NCI-H2107 treated with DMSO at 0.1 percent for 48 hours (cell line): ENCODE measurements around the gene ADGRG6.
"Not testable (repeated sequence)": the region's sequence is repeated elsewhere in the genome, so short reads cannot be mapped to it uniquely, and the experiment has no call there.

Source experiments
- DNase-seq: peaks from one replicate; lab custom pipeline; 2025; ENCODE audit not compliant: unreplicated experiment; lab: John Stamatoyannopoulos, UW

ADGRG6 gene

DNA sequence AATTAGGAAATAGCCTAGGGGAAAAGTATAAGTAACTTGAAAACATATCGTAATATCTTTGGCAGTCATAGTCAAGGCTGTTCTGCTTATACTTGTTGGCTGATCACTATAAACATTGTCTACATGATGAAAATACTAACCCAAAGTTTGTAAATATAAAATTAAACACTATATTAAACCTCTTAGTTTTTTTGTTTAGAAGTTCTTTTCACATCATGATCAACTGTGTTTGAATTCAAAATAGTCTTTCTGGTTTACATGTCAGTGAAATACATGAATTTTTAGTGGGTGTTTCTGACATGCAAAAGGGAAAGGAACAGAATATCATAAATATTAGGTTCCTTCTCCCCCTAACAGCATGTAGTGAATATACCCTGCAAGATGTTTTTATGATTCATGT lies 43.5 kb downstream of the ADGRG6 start:
- DNase-seq, result no peak

DNA sequence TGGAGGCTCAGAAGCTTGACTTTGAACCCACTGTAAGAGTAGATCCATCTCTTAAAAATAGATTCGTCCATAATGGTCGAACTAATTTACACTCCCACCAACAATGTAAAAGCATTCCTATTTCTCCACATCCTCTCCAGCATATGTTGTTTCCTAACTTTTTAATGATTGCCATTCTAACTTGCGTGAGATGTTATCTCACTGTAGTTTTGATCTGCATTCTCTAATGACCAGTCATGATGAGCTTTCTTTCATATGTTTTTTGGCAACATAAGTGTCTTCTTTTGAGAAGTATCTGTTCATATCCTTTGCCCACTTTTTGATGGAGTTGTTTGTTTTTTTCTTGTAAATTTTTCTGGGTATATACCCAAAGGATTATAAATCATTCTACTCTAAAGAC lies 44.4 kb downstream of the ADGRG6 start:
- not testable (repeated sequence) for DNase-seq

DNA sequence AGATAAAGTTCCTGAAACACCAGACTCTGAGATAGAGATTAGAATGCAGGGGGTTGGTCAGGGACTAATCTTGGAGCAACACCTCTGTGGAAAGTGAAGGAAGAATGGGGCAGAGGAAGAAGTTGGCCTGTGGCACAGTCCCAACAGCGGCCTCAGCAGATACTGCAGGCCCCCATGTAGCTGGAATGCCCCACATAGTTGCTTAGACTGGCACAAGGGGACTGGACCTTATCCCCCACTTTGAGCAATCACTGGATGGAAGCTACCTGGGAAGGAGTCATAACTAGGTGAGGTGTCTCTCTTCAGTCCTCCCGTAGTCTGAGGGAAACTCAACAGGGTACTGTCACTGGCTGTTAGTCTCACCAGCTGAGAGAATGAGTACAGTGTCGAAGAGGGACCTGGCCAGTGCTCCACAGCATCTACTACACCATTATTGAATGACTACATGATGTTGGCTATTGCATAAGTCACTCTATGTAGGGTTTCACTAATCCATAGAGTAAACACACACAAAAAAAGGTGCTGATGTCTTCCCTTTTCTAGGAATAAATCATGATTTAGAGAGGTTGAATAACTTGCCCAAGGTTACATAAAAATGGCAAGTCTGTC lies 47.5 kb downstream of the ADGRG6 start:
- DNase-seq, result no peak

DNA sequence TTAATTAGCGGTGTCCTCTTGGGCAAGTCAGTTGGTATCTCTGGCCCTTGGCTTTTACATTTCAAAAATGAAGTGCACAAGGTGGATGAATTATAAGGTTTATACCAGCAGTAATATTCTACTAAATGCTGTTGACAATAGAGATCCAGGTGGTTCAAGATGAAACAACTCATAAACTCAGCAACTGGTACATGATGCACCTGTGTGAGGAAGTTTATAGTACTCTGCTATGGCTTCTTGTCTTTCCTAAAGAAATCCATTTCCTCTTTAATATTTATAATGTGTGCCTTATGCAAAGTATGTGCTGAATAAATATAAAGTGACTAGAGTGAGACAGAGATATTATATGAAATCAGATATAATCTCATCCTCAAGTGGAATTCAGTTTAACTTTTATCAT lies 48.5 kb downstream of the ADGRG6 start:
- DNase-seq, result no peak

DNA sequence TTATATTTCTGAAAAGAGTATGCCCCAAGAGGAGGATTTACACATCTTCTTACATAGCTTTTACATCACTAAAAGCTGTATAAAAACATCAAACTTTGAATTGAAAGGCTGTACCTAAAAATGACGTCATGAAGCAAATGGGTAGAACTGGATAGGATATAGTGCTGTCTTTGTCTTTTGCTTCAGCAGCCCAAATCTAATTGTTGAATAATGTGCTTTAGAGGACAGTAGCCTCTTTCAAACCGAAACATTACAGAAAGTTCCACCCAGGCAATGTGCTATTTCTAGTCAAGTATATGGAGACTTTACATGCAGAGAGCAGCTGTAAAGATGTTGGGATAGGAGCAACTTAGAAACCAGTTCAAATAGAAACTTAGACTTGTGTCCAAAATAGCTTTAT lies 51.9 kb downstream of the ADGRG6 start:
- no peak for DNase-seq

DNA sequence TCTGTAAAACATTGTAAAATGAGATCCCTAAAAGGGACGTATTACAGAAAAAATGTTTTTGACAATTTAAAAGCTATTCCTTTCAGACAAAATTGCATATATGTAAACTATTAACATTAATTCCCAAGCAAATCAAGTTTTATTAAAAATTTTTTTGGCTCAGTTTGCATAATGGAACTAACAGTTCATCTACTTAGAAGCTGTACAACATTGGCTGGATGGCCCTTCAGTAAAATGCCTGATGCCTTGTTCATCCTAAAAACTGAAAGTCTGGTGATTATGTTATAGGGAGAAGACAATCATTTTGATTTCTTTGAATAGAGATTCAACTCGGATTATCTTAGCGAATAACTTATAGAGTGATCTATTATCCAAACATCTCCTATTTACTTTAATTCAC lies 52.8 kb downstream of the ADGRG6 start:
- DNase-seq, result no peak

DNA sequence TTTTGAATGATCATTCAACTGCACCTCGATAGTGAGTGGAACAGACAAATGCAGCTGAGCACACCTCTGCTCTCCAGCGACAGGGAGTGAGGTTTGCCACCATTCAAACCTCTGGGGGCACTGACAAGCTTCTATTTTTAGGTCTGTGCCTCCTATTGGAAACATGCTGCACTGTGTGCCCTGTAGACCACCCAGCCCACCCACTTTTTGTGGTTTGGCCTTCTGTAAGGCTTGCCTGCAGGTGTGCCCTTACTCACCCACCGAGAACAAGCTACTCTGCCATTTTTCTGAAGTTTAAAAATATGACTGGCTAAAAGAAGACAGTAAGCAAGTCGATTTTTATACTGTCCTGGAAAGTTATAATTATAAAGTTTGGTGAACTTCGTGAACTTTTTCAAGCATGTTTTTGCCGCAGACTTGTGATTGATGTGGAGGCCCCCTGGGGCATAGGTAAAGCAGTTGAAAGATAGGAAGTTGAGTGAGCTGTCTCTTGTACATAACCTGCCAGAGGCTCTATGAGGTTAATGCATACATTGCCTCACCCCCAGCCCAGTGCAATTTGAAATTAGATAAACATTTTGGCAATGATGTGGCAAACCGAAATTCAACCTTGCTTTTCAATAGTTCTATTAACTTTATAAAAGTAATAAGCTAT lies 53.8 kb downstream of the ADGRG6 start:
- DNase-seq, result no peak

DNA sequence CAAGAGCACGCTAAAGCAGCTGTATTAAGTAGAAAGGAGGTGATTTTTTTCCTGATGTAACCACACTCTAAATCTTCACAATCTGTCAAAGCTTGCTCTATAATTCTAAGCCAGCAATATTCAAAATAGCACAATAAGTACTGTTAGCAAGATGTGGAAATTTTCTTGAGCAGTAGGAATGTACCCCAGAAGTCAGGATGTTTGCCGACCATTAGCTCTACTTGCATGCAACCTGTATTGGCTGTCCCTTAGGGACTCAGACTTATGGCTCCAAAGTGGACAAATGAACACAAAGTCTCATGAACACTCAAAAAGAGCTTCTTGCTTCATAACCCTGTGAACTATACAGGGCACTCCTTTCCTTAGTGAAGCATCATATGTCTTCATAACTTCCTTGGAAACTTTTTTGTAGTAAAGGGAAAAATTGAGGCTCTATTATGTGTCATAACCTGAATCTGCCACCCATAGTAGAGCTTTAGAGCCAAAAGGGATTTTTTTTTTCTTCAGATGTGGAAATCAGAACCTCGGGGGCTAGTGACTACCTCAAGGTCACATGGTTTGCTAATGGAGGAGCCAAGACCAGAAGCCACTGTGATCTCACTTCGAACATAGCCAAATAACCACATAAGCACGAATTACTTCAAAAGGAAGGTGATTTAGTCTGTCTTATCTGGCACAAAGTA lies 54.5 kb downstream of the ADGRG6 start:
- no peak for DNase-seq

DNA sequence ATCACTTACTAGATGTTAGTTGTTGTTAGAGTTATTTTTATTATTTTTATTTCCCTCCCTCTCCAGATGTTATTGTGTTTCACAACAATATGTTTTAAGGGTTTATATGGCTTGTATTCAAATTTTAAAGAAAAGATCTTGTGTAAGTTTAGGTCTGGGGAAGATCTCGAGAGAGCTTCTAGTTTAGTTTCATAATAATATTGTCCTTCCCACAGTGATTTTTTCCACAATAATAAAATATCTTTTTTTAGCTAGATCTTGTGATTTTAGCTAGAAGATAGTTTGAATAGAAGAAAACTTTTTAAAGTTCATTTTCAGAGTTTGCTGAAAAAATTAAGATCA lies 55.0 kb downstream of the ADGRG6 start:
- no peak for DNase-seq

DNA sequence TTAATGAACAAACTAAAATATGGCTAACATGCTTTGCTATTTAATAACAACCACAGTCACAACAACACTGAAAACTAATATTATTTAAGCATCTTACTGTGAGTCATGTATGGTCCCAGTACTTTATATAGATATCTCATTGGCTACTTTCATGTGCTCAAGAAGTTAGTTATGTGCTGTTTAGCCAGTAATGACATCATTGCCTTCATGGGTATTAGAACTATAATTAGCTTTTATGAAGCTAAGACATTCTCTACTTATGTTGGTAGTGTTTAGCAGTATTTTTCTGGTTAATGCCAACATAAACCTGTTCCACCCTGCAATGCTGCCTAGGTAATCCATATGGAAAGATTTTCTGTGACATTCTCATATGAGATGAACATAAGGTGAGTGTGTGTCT lies 56.1 kb downstream of the ADGRG6 start:
- no peak for DNase-seq

DNA sequence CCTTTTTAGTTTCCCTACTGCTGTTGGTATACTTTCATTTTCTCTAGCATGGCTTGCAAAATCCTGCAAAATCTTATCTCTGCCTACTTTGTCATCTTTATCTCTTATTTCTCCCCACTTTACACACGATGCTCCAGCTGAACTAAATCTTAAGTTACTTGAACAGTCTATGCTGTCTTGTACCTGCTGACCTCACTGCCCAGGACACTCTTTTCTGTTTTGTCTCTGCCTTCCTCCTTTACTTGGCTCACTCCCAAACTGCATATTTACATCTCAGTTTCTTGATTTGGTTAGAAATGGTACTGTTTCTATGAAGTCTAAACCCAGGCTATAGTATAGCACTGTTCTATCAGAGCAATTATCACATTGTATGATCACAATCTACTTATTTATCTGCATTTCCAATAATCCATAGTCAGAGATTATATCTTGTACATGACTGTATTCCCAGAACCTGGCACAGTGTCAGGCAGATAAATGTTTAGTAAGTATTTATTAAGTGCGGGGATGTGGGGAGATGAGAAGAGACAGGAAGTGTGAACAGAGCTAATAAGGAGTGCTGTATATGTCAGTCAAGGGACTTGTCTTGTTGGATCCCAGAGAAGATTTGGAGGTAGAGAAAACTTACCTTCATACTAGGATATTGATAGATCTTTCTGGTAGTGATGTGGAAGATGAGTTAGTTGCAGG lies 57.6 kb downstream of the ADGRG6 start:
- no peak for DNase-seq

DNA sequence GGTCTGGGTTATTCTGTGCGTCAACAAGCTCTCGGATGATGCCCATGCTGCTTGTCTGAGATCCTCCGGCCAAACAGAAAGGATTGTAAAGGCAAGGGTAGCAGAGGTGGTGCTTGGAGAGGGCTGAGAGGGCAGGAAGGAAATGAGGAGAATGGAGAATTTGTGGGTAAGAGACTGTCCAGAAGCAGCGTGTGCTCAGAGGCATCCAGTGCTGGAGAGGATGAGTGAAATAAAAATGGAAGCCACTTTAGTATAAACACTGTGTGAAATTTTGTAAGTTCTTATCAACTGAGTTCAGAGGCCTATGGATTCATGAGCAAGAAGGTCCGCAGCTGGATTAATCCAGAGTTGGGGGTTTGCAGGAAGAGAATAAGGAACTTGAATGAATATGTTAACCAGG lies 59.5 kb downstream of the ADGRG6 start:
- DNase-seq, result no peak

DNA sequence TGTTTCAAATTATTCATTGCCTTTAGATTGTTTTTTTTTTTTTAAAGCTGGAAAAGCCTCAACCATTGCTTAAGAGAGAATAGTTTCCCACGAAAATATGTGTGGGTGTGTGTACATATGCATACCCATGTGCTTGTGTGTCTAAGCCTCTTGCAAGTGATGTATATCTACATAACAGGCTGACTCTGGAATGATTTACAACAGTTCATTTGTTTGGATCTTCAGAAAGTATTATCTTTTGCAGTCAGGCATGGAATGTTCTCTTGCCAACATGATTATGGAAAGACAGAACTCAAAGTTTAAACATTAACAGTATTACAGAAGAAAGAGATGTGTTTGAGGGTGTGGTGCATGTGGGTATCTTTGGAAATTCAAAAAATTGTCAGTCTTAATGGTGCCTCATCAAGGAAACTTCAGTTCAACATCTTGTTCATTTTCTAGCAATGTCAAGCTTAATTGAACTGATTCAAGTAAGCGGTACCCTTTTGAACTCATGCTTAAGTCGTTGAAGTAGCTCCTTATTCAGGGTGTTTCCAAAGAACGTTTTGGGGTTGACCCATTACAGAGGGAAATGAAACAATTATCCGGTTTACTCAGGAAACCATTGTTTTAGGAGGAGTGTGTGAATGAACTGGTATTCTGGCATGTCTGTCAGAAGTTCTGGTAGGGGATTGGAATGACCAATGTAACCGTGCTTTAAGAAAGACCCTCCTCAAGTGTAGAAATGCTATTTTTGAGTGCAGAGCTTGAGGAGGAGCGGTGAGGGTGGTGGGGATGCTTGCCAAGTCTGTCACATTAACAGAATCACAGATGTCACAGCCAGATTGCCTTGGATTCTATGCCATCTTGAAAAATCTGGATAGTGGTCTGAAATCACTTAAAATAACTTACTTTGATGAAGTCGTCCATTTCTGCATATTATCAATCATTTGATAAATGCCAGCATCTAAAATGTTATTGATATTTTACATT lies 60.3 kb downstream of the ADGRG6 start:
- DNase-seq, result no peak

DNA sequence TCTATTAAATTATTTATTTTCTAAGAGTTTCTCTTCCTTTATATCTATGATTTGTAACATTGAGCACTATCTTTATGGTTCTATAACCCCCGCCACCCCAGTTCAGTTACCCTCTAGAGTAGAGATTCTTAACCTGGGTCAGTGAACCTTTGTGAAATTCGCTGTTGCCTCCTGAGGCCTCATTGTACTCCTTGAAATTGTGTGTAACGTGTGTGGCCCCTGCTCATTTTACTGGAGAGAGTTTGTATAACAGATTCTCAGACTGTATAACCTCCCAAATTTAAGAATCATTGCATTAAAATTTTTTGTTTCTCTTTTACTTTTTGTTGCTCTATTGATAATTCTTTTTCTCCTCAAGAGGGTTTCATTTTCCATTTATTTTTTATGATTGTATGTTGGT lies 65.3 kb downstream of the ADGRG6 start:
- DNase-seq, result no peak

DNA sequence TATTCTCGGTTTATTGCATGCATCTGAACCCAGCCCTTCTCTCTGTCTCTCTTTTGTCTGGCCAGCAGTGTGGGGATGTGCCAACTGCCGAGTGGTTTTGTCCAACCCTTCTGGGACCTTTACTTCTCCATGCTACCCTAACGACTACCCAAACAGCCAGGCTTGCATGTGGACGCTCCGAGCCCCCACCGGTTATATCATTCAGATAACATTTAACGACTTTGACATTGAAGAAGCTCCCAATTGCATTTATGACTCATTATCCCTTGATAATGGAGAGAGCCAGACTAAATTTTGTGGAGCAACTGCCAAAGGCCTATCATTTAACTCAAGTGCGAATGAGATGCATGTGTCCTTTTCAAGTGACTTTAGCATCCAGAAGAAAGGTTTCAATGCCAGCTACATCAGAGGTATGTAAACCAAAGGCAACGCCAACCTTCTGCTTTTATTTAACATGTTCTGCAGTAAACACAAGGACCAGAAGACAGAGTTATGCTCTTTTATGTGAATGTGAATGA lies 65.8 kb downstream of the ADGRG6 start:
- DNase-seq, result no peak

DNA sequence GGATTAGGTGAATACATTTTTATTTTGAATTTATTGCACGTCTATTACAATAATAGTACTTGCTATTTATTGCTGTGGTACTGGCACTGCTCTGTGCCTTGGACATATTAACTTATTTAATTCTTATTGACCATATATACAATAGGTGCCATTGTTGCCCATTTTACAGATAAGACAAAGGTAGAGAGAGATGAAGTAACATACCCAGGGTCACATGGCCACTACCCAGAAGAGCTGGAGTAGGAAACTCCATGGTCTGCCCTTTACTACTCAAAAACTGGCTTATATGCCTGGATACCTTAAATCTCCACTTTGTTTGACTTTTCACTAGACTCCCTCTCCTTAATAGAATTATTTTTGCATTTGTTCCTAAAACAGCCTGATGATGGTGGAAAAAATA lies 67.5 kb downstream of the ADGRG6 start:
- no peak for DNase-seq

DNA sequence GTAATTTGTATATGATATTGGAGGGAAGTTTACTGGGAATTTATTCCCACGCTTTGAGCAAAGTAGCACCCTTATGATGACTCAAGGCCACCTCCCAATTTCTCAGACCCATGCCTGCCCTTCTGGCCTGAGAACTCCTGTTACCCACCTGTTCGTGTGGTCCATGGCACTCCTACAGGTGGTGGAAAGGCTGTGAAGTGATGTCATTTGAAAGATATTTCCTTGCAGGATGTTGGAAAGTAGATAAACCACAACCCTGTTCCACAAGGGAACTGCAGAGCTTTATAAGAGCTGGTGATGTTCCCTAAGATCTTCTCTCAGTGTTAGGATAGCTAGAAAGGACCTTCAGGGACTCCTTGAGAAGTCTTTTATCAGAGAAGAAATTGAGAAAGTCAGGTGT lies 70.5 kb downstream of the ADGRG6 start:
- DNase-seq, result no peak

DNA sequence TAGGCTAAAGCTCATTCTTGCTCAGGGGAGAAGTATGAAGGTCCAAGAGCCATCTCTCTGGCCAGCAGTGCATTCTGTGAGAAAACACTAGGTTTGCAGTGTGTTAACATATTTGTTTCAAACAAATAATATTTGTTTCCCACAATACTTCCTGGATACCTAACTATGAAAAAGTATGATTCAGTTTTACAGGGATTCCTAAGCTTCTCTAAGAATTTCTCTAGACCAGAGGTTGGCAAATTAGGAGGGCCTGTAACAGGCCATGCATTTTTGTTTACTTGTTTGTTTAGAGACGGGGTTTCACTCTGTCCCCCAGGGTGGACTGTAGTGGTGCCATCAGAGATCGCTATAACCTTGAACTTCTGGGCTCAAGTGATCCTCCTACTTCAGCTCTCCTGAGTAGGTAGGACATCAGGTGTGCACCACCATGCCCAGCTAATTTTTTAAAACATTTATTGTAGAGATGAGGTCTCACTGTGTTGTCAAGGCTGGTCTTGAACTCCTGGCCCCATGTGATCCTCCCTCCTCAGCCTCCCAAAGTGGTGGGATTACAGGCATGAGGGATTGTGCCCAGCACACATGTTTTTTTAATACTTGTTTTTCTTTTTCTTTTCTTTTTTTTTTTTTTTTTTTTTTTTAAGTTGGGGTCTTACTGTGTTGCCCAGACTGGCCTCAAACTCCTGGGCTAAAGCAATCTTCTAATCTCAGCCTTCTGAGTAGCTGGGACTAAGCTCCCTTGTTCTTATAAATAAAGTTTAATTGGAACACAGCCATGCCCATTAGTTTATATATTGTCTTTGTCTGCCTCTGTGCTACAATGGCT lies 71.7 kb downstream of the ADGRG6 start:
- DNase-seq, result no peak

DNA sequence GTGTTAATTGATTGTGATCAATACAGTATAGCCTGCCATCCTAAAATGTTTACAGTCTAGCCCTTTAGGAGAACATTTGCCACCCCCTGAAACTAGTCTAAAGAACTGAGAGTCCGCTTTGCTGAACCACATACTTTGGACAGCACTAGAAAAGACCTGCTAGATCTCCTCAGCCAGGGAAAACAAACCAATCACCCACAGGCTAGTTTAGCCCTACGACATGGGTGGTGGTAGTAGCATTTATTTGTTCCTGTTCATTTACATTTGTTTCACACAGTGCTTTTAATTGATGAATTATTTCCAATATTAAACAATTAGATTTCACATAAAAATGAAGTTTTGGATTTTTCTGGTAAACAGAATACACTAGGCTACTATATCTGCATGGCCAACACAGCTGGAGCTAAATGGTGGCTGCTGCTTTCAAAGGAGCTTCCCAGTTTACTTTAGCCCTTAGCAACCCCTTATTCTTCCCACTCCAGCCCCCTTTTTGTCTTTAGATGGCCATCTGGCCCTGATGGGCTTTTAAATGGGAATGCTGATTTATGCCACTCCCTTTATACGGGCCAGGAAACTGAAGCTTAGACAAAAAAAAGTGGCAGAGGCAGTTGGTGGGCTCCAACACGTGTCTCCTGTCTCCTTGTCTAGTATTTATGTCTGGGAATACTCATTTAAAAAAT lies 72.4 kb downstream of the ADGRG6 start:
- DNase-seq, result no peak
